Activated CD4-positive, alpha-beta T cell treated with anti-CD3 and anti-CD28 coated beads for 36 hours (primary cell): Measurements from ENCODE around the gene U2AF2. TPM values are rescaled to one million over a fixed set of nuclear protein-coding genes. Genes with fewer than 3 reads are reported as not detected.
A peak's percentile ranks its signal among the peaks of the same experiment; 100 is the strongest.

Experiments used
- ATAC-seq: fragments of 200-7000 bp; cut with Tn5 transposase; one replicate; pipeline ENCODE4 v1.10.0; 2021; ENCODE audit warnings: mild to moderate bottlenecking, moderate library complexity
- CTCF ChIA-PET: fragments of 350-600 bp; sonication (Branson Sonifier 250); formaldehyde crosslinking; loops from one replicate; lab custom pipeline; 2021; ENCODE audit warnings: antibody characterized with exemption; lab: Charles Lee
- POLR2A ChIA-PET: fragments of 350-600 bp; sonication (Branson Sonifier 250); formaldehyde crosslinking; loops from one replicate; lab custom pipeline; 2021; ENCODE audit warnings: antibody characterized with exemption, inconsistent platforms; lab: Charles Lee
- DNase-seq: peaks from one replicate; pipeline ENCODE4 v3.0.0-alpha.2; 2020
- H3K27ac Mint-ChIP-seq: one replicate; pipeline ENCODE4 v1.8.0; 2021; ENCODE audit warnings: mixed read lengths
- H3K27me3 Mint-ChIP-seq: one replicate; pipeline ENCODE4 v1.8.0; 2021; ENCODE audit warnings: mixed read lengths
- H3K36me3 Mint-ChIP-seq: one replicate; pipeline ENCODE4 v1.8.0; 2021; ENCODE audit warnings: low read depth, mixed read lengths
- H3K4me1 Mint-ChIP-seq: one replicate; pipeline ENCODE4 v1.8.0; 2021; ENCODE audit warnings: mixed read lengths
- H3K4me3 Mint-ChIP-seq: one replicate; pipeline ENCODE4 v1.8.0; 2021; ENCODE audit warnings: mild to moderate bottlenecking, moderate library complexity, mixed read lengths
- H3K9me3 Mint-ChIP-seq: one replicate; pipeline ENCODE4 v1.8.0; 2021; ENCODE audit warnings: low read depth, mixed read lengths
- intact Hi-C, 2 experiments: fragments of 100-400 bp; cut with DNase I in 1 of 2; cut with micrococcal nuclease in 1 of 2; formaldehyde crosslinking; loops; one replicate each; pipeline versions ENCODE4 v1.14.2 to v1.15.1; 2022 to 2024; cut with DNase I, micrococcal nuclease
- total RNA-seq, 2 experiments: library from RNA; stranded (reverse); gene quantifications; one replicate each; pipeline ENCODE4 v1.2.3, GENCODE V29; 2021

The U2AF2 gene
- total RNA-seq, 2 experiments from 2014 or later = 252 to 292 TPM

DNA sequence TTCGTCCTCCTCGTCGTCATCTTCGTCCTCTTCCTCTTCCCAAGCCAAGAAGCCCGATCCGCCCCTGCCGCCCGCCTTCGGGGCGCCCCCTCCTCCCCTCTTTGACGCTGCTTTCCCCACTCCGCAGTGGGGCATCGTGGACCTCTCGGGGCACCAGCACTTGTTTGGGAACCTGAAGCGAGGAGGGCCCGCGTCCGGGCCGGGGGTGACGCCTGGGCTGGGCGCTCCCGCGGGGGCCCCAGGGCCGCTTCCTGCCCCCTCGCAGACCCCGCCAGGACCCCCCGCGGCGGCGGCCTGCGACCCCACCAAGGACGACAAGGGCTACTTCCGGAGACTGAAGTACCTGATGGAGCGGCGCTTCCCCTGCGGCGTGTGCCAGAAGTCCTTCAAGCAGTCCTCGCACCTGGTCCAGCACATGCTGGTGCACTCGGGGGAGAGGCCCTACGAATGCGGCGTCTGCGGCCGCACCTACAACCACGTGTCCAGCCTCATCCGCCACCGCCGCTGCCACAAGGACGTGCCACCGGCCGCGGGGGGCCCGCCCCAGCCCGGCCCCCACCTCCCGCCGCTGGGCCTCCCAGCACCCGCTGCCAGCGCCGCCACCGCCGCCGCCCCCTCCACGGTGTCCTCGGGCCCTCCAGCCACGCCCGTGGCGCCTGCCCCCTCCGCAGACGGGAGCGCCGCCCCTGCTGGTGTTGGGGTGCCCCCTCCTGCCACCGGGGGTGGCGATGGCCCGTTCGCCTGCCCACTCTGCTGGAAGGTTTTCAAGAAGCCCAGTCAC is 40.7 kb upstream of the U2AF2 start:
- ATAC-seq = no peak
- Mint-ChIP-seq H3K36me3 (peaks cover 31% of the 10 kb centered on the region), H3K4me1 (peaks cover 17% of the 10 kb centered on the region), H3K27me3 (no peaks in the 10 kb centered on the region), H3K9me3 (no peaks in the 10 kb centered on the region), H3K27ac (no peak overlapping the region), H3K4me3 (no peak overlapping the region)
- ChIA-PET POLR2A (no interaction called here), CTCF (no interaction called here)
- intact Hi-C loops = no loop called here
- no peak for DNase-seq

DNA sequence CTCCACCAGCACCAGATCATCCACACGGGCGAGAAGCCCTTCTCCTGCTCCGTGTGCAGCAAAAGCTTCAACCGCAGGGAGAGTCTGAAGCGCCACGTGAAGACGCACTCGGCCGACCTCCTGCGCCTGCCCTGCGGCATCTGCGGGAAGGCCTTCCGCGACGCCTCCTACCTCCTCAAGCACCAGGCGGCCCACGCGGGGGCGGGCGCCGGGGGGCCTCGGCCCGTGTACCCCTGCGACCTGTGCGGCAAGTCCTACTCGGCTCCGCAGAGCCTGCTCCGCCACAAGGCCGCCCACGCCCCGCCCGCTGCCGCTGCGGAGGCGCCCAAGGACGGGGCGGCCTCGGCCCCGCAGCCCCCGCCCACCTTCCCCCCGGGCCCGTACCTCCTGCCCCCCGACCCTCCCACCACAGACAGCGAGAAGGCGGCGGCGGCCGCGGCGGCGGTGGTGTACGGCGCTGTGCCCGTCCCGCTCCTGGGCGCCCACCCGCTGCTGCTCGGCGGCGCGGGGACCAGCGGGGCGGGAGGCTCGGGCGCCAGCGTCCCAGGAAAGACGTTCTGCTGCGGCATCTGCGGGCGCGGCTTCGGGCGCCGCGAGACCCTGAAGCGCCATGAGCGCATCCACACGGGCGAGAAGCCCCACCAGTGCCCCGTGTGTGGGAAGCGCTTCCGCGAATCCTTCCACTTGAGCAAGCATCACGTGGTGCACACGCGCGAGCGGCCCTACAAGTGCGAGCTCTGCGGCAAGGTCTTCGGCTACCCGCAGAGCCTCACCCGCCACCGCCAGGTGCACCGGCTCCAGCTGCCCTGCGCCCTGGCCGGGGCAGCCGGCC is 39.9 kb upstream of the U2AF2 start:
- DNase-seq = no peak
- Mint-ChIP-seq H3K27me3 (no peaks in the 10 kb centered on the region), H3K4me1 (peaks cover 17% of the 10 kb centered on the region), H3K36me3 (peaks cover 28% of the 10 kb centered on the region), H3K27ac (no peak overlapping the region), H3K9me3 (no peaks in the 10 kb centered on the region), H3K4me3 (no peak overlapping the region)
- ATAC-seq = no peak
- CTCF ChIA-PET = no interaction called here
- intact Hi-C loops = no loop called here
- POLR2A ChIA-PET = no interaction called here

DNA sequence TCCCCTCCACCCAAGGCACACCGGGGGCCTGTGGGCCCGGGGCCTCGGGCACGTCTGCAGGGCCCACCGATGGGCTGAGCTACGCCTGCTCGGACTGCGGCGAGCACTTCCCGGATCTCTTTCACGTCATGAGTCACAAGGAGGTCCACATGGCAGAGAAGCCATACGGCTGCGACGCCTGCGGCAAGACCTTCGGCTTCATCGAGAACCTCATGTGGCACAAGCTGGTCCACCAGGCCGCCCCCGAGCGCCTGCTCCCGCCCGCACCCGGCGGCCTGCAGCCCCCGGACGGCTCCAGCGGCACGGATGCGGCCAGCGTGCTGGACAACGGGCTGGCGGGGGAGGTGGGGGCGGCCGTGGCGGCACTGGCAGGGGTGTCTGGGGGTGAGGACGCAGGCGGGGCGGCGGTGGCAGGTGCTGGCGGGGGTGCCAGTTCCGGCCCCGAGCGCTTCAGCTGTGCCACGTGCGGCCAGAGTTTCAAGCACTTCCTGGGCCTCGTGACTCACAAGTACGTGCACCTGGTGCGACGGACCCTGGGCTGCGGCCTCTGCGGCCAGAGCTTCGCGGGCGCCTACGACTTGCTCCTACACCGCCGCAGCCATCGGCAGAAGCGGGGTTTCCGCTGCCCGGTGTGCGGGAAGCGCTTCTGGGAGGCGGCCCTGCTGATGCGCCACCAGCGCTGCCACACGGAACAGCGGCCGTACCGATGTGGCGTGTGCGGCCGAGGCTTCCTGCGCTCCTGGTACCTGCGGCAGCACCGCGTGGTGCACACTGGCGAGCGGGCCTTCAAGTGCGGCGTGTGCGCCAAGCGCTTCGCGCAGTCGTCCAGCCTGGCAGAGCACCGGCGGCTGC is 39.1 kb upstream of the U2AF2 start:
- ATAC-seq (no peak), DNase-seq (no peak)
- no peaks in the 10 kb centered on the region for H3K27me3 Mint-ChIP-seq
- intact Hi-C loops = no loop called here
- POLR2A ChIA-PET = no interaction called here
- H3K9me3 Mint-ChIP-seq = no peaks in the 10 kb centered on the region
- no peak overlapping the region for H3K27ac Mint-ChIP-seq
- H3K36me3 Mint-ChIP-seq = peaks cover 32% of the 10 kb centered on the region
- peaks cover 21% of the 10 kb centered on the region for H3K4me1 Mint-ChIP-seq
- CTCF ChIA-PET = no interaction called here
- H3K4me3 Mint-ChIP-seq = no peak overlapping the region

DNA sequence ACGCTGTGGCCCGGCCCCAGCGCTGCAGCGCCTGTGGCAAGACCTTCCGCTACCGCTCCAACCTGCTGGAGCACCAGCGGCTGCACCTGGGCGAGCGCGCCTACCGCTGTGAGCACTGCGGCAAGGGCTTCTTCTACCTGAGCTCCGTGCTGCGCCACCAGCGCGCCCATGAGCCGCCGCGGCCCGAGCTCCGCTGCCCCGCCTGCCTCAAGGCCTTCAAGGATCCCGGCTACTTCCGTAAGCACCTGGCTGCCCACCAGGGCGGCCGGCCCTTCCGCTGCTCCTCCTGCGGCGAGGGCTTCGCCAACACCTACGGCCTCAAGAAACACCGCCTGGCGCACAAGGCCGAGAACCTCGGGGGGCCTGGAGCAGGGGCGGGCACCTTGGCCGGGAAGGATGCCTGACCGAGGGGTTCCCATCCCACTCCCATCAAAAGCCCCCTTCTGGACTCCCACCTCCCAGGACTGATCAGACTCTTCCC is 38.4 kb upstream of the U2AF2 start:
- Mint-ChIP-seq H3K27me3 (no peaks in the 10 kb centered on the region), H3K4me1 (peaks cover 27% of the 10 kb centered on the region), H3K36me3 (peaks cover 32% of the 10 kb centered on the region), H3K27ac (no peak overlapping the region), H3K4me3 (no peak overlapping the region), H3K9me3 (no peaks in the 10 kb centered on the region)
- intact Hi-C loops = no loop called here
- DNase-seq = no peak
- POLR2A ChIA-PET = no interaction called here
- CTCF ChIA-PET = no interaction called here
- ATAC-seq = no peak

DNA sequence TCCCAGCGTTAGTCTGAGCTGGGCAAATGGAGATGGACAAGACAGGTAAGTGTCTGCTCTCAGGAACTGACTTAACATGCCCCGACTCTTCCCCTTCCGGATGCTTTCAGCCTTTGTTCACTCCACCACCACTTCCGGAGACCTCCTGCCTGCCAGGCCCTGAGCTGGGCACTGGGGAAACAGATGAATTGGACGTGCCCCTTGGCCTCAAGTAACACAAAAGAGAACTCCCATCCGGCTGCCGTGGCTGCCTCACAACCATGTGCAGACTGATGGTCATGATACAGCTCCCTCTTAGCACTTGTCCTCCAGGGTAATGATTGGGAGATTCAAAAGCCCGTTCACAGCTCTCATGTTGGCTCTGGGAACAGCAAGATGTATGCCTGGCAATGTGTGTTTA is 37.4 kb upstream of the U2AF2 start:
- peak overlapping the region; percentile 51 for H3K27ac Mint-ChIP-seq
- H3K36me3 Mint-ChIP-seq = peaks cover 32% of the 10 kb centered on the region
- no peak for ATAC-seq
- ChIA-PET CTCF (interaction anchor here (1.2 kb wide), 1 partner anchor 11 kb away, joined by 8 read pairs; no protein-coding TSS in a partner anchor), POLR2A (interaction anchor here (0.6 kb wide), 1 partner anchor 18 kb away, joined by 3 read pairs; the partner anchor contains the start of gene ZNF524)
- intact Hi-C loops = no loop called here
- H3K9me3 Mint-ChIP-seq = no peaks in the 10 kb centered on the region
- no peak for DNase-seq
- no peaks in the 10 kb centered on the region for H3K27me3 Mint-ChIP-seq
- H3K4me1 Mint-ChIP-seq = peaks cover 22% of the 10 kb centered on the region
- H3K4me3 Mint-ChIP-seq = no peak overlapping the region

DNA sequence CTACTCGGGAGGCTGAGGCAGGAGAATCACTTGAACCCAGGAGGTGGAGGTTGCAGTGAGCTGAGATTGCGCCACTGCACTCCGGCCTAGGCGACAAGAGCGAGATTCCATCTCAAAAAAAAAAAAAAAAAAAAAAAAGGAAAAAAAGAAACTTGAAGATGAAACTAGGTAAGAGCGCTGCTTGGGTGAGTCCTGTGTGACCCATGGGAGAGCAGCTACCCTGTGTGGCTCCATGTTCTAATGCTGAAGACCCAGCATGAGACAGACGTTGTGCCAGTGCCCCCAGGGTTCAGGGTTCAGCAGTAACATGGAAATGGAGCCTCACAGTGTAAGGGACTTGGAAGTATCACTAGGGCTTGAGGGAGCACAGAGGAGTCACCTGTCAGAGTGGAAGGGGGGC is 36.4 kb upstream of the U2AF2 start:
- no peaks in the 10 kb centered on the region for H3K9me3 Mint-ChIP-seq
- no peak for DNase-seq
- H3K36me3 Mint-ChIP-seq = peaks cover 24% of the 10 kb centered on the region
- H3K27me3 Mint-ChIP-seq = no peaks in the 10 kb centered on the region
- H3K4me1 Mint-ChIP-seq = peaks cover 24% of the 10 kb centered on the region
- POLR2A ChIA-PET = no interaction called here
- intact Hi-C loops = no loop called here
- no peak for ATAC-seq
- CTCF ChIA-PET = interaction anchor here (0.9 kb wide), 1 partner anchor 14 kb away, joined by 3 read pairs; no protein-coding TSS in a partner anchor
- no peak overlapping the region for H3K4me3 Mint-ChIP-seq
- H3K27ac Mint-ChIP-seq = no peak overlapping the region

DNA sequence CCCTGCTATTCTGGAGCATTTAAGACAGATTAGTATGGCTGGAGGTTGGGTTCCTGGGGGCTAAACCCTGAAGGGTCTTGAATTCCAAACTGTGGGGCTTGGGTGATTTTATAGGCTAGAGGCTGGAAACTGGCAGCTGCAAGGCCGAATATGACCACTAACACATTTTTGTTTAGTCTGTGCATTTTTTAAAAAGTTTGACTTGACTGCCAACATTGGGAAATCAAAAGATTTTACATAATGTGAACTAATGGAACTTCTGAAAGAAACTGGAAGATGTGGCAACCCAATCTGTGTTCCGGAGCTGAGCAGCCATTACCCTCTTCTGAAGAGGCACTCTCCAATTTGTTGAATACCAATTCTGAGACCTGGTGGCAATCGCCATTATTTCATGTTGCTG is 35.5 kb upstream of the U2AF2 start:
- H3K4me1 Mint-ChIP-seq = peaks cover 31% of the 10 kb centered on the region
- POLR2A ChIA-PET = no interaction called here
- no peak for ATAC-seq
- no peaks in the 10 kb centered on the region for H3K27me3 Mint-ChIP-seq
- H3K9me3 Mint-ChIP-seq = no peaks in the 10 kb centered on the region
- no peak overlapping the region for H3K4me3 Mint-ChIP-seq
- peaks cover 26% of the 10 kb centered on the region for H3K36me3 Mint-ChIP-seq
- intact Hi-C loops = no loop called here
- CTCF ChIA-PET = interaction anchor here (2.4 kb wide), 1 partner anchor 13 kb away, joined by 18 read pairs; the partner anchor contains the start of gene ZNF865
- DNase-seq = no peak
- no peak overlapping the region for H3K27ac Mint-ChIP-seq

DNA sequence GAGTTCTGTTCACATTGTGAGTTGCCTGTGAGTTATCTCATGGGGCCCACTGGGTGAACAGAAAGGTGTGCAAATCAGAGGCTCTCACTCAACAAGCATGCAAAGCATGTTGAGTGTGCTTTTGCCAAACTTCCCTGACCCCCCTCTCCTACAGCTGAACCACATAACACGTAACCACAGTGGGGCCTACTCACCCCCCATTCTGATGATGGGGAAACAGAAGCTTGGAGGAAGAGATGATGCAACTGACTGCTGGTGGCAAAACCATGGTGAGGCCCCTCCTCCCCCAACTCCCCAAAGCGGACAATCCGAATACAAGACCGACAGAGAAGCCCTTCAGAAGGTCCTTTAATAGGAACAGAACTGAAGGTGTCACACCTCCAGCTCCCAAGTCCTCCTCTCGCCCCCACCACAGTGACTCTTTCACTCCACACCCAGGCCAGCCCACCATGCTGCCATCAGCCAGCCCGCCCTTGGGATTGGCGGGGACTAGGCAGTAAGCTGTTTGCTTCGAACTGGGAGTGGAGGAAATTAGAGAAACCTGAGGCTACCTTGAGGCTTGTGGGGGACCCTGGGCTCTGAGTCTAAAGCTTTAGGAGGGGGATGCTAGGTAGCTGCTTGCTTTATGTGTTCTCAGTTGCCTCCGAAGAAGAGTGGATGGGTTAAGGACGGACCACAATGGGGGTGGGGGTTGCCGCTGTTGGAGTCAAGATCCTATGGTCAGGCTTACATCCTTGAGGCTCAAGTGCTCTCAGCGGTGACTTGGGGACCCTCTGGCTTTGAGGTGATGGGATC is 34.2 kb upstream of the U2AF2 start:
- peak overlapping the region; percentile 69 for H3K27ac Mint-ChIP-seq
- peaks cover 39% of the 10 kb centered on the region for H3K4me1 Mint-ChIP-seq
- no peaks in the 10 kb centered on the region for H3K27me3 Mint-ChIP-seq
- H3K4me3 Mint-ChIP-seq = no peak overlapping the region
- H3K9me3 Mint-ChIP-seq = no peaks in the 10 kb centered on the region
- peak; percentile 55 for DNase-seq
- peak; percentile 7 for ATAC-seq
- CTCF ChIA-PET = interaction anchor here (0.8 to 2.4 kb wide), 5 partner anchors 12 to 502 kb away, joined by 3 to 18 read pairs (median 3); partner anchors contain the start of gene ZNF865
- POLR2A ChIA-PET = interaction anchor here (1.0 kb wide), 1 partner anchor 14 kb away, joined by 4 read pairs; no protein-coding TSS in a partner anchor
- H3K36me3 Mint-ChIP-seq = peaks cover 26% of the 10 kb centered on the region
- intact Hi-C loops = loop anchor here in 1 of 2 experiments (2.0 kb wide), 1 partner anchor 14 kb away; no protein-coding TSS in a partner anchor

DNA sequence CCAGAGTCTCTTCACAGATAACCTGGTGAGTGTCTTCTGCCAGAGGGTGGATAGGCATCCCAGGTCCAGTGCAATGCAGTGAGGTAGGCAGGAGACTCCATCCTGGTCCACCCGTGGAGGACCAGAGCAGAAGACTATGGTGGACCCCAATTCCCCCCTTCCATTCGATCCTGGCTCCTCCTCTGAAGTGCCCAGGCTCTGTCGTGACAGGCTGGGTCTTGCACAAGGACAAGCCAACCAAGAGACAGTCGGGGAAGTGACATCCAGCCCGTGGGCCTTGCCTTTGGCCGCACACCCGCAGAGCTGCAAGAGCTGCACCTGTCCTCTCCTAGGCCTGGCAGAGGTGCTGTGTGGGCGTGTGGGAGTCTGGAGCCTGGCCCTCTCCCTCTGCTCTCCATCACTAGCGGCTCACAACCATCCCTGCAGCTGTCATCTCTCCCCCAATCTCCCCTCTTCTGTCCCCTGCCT is 33.6 kb upstream of the U2AF2 start:
- Mint-ChIP-seq H3K4me3 (no peak overlapping the region), H3K27me3 (no peaks in the 10 kb centered on the region), H3K27ac (no peak overlapping the region), H3K4me1 (peaks cover 45% of the 10 kb centered on the region), H3K36me3 (peaks cover 26% of the 10 kb centered on the region), H3K9me3 (no peaks in the 10 kb centered on the region)
- ChIA-PET CTCF (interaction anchor here (0.8 to 2.4 kb wide), 3 partner anchors 15 to 501 kb away, joined by 3 to 18 read pairs (median 3); partner anchors contain the start of gene ZNF865), POLR2A (interaction anchor here (1.0 kb wide), 1 partner anchor 15 kb away, joined by 4 read pairs; no protein-coding TSS in a partner anchor)
- no peak for DNase-seq
- no peak for ATAC-seq
- intact Hi-C loops = loop anchor here in 1 of 2 experiments (2.0 kb wide), 1 partner anchor 14 kb away; no protein-coding TSS in a partner anchor

DNA sequence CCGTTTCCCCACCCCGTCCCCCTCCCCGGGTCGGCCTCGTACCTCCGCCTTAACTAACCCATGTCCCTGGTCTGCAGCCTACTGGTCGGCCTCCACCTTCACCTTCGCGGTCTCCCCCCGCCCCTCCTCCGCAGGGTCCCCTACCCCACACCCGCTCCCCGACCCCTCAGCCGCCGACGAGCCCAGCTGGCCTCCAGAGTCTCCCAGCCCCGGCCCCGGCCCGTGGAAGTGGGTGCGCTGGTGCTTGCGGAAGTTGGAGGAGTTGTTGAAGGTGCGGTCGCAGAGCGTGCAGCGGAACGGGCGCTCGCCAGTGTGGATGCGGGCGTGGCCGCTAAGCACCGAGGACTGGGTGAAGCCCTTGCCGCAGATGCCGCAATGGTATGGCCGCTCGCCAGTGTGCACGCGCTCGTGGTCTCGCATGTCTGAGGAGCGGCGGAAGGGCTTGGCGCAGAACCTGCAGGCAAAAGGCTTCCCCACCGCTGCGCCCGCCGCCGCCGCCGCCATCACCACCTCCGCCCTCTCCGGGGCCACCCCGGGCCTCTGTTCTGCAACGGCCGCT is 33.1 kb upstream of the U2AF2 start:
- ChIA-PET POLR2A (no interaction called here), CTCF (interaction anchor here (1.5 to 2.4 kb wide), 2 partner anchors 10 to 15 kb away, joined by 4 to 18 read pairs; partner anchors contain the start of gene ZNF865)
- intact Hi-C loops = loop anchor here in 1 of 2 experiments (2.0 kb wide), 1 partner anchor 15 kb away; no protein-coding TSS in a partner anchor
- no peak for DNase-seq
- Mint-ChIP-seq H3K36me3 (peaks cover 22% of the 10 kb centered on the region), H3K9me3 (no peaks in the 10 kb centered on the region), H3K4me1 (peaks cover 50% of the 10 kb centered on the region), H3K4me3 (no peak overlapping the region), H3K27me3 (no peaks in the 10 kb centered on the region), H3K27ac (no peak overlapping the region)
- ATAC-seq = no peak
